Left cardiac atrium (tissue), 4 donors: ENCODE results near the gene DNAJB5. TPM values are rescaled to one million over a fixed set of nuclear protein-coding genes. Genes with fewer than 3 reads are reported as not detected.
A peak's percentile ranks its signal among the peaks of the same experiment; 100 is the strongest.

Source experiments
- ATAC-seq, 2 donors: fragments of 200-7000 bp; cut with Tn5 transposase; one replicate each; pipeline ENCODE4 v1.9.1; 2020; ENCODE audit warnings: mild to moderate bottlenecking in 2 of 2, moderate library complexity in 2 of 2
- DNase-seq: peaks from one replicate; pipeline ENCODE4 v3.0.0-alpha.2; 2020
- intact Hi-C, 2 donors: fragments of 100-400 bp; cut with DNase I; formaldehyde crosslinking; loops; one replicate each; pipeline versions ENCODE4 v1.14.1 to v1.15.1; 2022 to 2023
- total RNA-seq, 2 donors: library from RNA; stranded (reverse); fragmentation: NEBNext Ultra II Directional; extraction: Animal tissue kit (Norgen Biotek cat#: 25700); gene quantifications; one replicate each; pipeline ENCODE4 v1.2.1, GENCODE V29; 2021
- donor health status: DM: no; HTN: yes; CAD: no.
- donor health status: DM: no; HTN: yes; CAD: no; lungs with severe emphysema.
- donor health status: DM: yes; HTN: yes; CAD: no.
- donor health status: Dilated cardiomyopathy.

DNAJB5 gene
- total RNA-seq, 2 donors from 2014 or later, result 31.2 to 67.7 TPM

GRCh38 chr9:35028341-35028740 lies 38.8 kb downstream of the DNAJB5 start:
- DNase-seq, result no peak
- intact Hi-C loops, result no loop called here
- ATAC-seq, result no peak

GRCh38 chr9:35029241-35029640 lies 39.7 kb downstream of the DNAJB5 start:
- intact Hi-C loops, result no loop called here
- DNase-seq, result no peak
- ATAC-seq, result no peak

GRCh38 chr9:35029852-35030251 lies 40.3 kb downstream of the DNAJB5 start:
- ATAC-seq (peak; percentile 10 to 55), DNase-seq (no peak)
- intact Hi-C loops, result no loop called here

- intact Hi-C loops, result no loop called here
- DNase-seq (no peak), ATAC-seq (no peak)
Measured at GRCh38 chr9:35033101-35033500, 43.6 kb downstream of the DNAJB5 start.

GRCh38 chr9:35035851-35036701 lies 46.5 kb downstream of the DNAJB5 start:
- DNase-seq (peak; percentile 84), ATAC-seq (peak; percentile 80 to 94)
- intact Hi-C loops, result no loop called here

- intact Hi-C loops, result loop anchor here in 1 of 2 donors (10.0 kb wide), 1 partner anchor 137 kb away; no protein-coding TSS in a partner anchor
- ATAC-seq (peak in 1 of 2 donors; percentile 33), DNase-seq (no peak)
Measured at GRCh38 chr9:35042081-35042604, 52.6 kb downstream of the DNAJB5 start.

- intact Hi-C loops, result loop anchor here in 1 of 2 donors (10.0 kb wide), 1 partner anchor 138 kb away; no protein-coding TSS in a partner anchor
Measured at GRCh38 chr9:35042891-35043545, 53.5 kb downstream of the DNAJB5 start.

GRCh38 chr9:35044071-35044470 lies 54.5 kb downstream of the DNAJB5 start:
- no peak for ATAC-seq
- DNase-seq, result no peak
- intact Hi-C loops, result loop anchor here in 1 of 2 donors (10.0 kb wide), 1 partner anchor 139 kb away; no protein-coding TSS in a partner anchor

More at GRCh38 chr9:35042891-35043545, 53.5 kb downstream of the DNAJB5 start:
- DNase-seq, result no peak
- ATAC-seq, result no peak

Other genes starting within 250 kb of the DNAJB5 start
- under 1 TPM; 0.32 to 0.47 TPM for gene PHF24, start 31.5 kb upstream of the DNAJB5 start, total RNA-seq
- 100 to 1,000 TPM; 171 to 234 TPM for gene VCP, start 82.9 kb downstream of the DNAJB5 start, total RNA-seq
- 1 to 10 TPM; 3.7 to 8.2 TPM for gene FANCG, start 90.2 kb downstream of the DNAJB5 start, total RNA-seq
- 10 to 100 TPM; 10.9 to 11.5 TPM for gene PIGO, start 106.8 kb downstream of the DNAJB5 start, total RNA-seq
- 10 to 100 TPM; 95.7 to 97.4 TPM for gene STOML2, start 113.4 kb downstream of the DNAJB5 start, total RNA-seq
- gene ATOSB, start 126.1 kb downstream of the DNAJB5 start, total RNA-seq, result 10 to 100 TPM; 13.6 to 17.9 TPM
- 10 to 100 TPM; 17.8 to 23.0 TPM for gene UNC13B, start 172.3 kb downstream of the DNAJB5 start, total RNA-seq